GM21360 (cell line): ENCODE data around the gene FOXO3.
"Not testable (repeated sequence)": the region's sequence is repeated elsewhere in the genome, so short reads cannot be mapped to it uniquely, and the experiment has no call there.

Source experiments
- ATAC-seq: cut with Tn5 transposase; IDR thresholded peaks from one replicate; pipeline ENCODE4 v1.9.1; 2021; ENCODE audit warnings: mild to moderate bottlenecking, moderate library complexity; ENCODE audit not compliant: unreplicated experiment

FOXO3 gene

GRCh38 chr6:108555399-108556052 lies 5.2 kb upstream of the FOXO3 start:
- no peak for ATAC-seq

DNA sequence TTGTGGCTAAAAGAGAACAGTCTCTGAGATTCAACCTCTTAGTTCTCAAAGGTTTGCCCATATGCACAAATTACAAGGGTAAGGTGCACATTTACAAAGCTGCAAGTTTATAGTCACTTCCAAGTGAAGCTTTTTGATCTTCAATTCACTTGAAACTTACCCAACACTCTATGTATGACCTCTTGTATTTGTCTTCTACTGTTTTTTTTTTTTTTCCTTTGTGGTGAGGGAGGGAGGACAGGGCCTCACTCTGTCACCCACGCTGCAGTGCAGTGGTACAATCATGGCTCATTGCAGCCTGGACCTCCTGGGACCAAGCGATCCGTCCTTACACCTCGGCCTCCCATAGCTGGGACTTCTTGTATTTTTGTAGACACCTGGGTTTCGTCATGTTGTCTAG lies 4.5 kb upstream of the FOXO3 start:
- ATAC-seq = no peak

GRCh38 chr6:108556866-108557493 lies 3.7 kb upstream of the FOXO3 start:
- ATAC-seq = no peak

- ATAC-seq = no peak
Measured at GRCh38 chr6:108557494-108558371, 3.0 kb upstream of the FOXO3 start.

GRCh38 chr6:108558372-108559096 lies 2.2 kb upstream of the FOXO3 start:
- peak; percentile 59 for ATAC-seq

DNA sequence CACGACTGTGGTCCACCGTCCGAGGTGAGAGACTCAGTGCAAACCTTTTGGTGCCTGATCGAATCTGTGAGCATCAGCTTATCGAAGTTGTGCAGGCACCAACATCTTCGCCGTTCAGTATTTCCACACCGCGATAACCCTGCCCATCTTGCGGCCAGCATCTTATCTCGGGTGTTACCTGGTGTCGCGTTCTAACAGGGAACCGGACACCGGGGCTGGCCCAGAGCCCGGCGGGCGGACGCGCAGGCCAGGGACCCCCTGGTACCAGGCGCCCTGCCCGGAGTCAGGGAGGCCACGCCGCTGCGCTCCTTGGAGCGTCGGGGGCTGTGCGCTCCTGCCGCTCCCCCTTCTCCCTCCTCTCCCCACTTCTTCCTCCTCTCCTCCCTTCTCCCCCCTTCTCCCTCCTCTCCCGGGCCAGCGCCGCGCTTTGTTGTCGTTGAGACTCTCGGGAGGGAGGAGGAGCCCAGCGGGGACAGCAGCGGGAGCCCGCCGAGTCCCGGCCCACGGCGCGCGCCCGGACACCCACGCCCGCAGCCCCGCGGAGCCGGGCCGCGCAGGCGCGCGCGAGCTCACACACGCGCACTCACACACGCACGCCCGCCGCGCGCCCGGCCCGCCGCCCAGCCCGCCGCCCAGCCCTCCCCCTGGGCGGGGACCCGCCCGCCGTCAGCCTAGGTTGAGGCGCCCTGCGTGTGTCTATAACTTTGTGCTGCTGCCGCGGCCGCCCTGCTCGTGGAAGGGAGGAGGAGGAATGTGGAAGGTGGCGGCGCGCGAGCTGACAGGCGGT lies 1.4 kb upstream of the FOXO3 start:
- ATAC-seq = peak; percentile 31

DNA sequence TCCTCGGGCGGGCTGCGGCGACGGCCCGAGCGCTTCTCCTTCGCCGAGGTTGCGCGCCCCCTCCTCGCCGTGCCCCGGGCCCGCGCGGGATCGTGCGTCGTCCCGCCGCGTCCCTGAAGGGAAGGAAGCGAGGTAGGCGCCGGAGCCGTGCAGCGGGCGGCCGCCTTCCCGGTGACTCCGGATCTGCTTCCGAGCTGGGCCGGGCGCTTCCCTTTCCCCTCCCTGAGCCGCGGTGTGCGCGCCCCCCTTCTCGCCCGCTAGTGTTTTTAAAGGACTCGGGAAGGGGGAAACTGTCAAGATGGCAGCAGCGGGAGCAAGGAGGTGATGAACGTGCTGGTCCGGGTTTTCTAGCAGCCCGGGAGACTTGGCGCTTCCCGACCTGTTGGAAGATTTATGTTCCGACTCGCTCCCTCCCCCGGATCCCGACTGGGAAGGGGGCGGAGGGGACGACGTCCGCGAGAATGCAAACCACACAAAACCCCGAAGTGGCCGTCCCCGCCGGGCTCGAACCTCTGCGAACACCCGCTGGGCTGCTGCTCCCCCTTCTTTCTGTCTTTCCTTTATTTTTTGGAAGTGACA lies 744 bp upstream of the FOXO3 start:
- no peak for ATAC-seq

- not testable (repeated sequence) for ATAC-seq
Measured at GRCh38 chr6:108561309-108561647, 561 bp downstream of the FOXO3 start.

DNA sequence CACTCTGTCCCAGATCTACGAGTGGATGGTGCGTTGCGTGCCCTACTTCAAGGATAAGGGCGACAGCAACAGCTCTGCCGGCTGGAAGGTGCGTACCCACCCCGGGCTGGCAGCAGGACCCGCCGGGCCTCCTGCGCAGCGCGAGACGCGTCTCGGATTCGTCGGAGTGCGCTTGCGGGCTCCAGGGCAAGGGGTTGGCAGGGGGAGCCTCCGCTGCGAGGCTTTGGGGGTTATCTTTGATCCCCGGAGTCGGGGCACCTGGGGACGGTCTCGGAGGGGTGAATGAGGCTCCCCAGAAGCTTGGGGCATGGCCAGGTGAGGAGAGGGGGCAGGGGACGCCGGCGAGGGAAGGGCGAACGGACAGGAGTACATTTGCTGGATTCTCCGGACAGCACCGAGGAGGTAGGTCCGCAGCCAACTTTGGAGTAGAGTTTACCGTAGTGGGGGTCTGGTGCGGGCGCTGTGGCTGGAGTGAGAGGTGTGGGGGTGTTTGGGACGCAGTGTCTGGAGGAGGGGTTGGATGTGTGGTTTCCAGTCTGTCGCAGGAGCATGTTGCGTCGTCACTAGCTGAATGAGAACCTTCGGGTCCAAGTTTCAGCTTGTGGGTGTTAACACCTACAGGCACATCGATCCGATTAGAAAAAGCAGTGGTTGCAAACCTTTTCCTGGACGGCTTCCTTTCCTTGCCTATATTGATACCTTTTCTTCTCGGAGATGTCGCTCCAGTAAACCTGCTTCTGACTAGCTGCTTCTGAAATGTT lies 1.2 kb downstream of the FOXO3 start:
- ATAC-seq = no peak

DNA sequence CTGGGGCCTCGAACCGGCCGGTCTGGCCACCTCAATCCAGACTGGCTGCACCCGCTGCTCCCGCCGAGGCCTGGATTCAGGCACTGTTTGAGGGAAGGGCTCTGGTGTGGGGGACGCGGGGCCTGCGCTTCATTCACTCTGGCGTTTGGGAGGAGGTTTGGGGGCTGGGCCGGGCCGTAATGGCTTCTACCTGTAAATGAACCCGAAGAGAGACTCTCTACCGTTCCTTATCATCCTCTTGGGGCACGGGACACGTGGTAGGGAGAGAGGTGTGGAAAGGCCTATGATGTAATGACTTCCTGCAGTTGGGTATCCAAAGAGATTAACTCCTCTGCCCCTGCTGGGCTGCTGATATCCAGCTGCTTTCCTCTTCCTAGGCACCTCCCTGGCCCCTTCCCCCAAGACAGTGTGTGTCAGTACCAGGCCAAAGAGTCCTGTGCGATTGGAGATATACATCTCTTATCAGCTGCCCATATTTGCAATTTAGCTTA lies 1.8 kb downstream of the FOXO3 start:
- ATAC-seq = no peak

DNA sequence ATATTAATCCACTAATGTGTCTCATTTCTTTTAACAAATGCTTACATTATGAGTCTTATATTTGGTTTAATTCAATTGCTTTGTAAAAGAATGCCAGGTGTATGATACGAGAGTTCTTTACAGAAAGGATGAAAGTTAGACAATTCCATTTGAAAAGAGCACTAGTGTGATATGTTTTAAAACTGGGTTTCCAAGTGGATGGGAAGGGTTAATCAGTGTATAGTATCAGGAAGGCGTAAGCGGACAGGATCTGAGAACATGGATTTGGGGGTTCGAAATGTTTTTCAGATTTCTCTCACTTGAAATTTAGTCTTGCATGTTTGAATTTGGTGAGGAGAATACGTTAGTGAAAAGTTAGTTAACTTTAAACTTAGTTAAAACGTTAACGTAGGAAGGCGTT lies 2.6 kb downstream of the FOXO3 start:
- ATAC-seq = no peak

GRCh38 chr6:108564178-108564577 lies 3.5 kb downstream of the FOXO3 start:
- no peak for ATAC-seq

GRCh38 chr6:108565091-108565766 lies 4.5 kb downstream of the FOXO3 start:
- peak; percentile 70 for ATAC-seq

- ATAC-seq = no peak
Measured at GRCh38 chr6:108565893-108566292, 5.2 kb downstream of the FOXO3 start.

DNA sequence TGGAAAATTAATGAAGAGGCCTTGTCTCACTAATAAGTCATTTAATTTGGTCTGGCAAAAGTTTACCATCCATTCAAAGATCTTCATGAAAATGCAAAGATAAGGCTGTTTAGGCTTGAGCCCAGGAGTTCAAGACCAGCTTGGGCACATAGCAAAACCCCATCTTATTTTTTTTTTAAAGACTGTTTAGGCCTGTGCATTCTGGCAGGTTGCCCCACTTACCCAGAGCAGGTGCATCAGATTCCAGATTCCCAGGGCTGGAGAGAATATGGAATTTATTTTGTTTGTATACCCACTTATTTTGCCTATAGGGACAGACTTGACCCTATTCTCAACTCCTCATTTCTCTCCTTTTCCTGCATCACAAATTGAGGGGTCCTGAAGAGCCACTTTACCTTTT lies 5.7 kb downstream of the FOXO3 start:
- ATAC-seq = no peak

- no peak for ATAC-seq
Measured at GRCh38 chr6:108568101-108568500, 7.4 kb downstream of the FOXO3 start.

- no peak for ATAC-seq
Measured at GRCh38 chr6:108568551-108569305, 8.0 kb downstream of the FOXO3 start.

DNA sequence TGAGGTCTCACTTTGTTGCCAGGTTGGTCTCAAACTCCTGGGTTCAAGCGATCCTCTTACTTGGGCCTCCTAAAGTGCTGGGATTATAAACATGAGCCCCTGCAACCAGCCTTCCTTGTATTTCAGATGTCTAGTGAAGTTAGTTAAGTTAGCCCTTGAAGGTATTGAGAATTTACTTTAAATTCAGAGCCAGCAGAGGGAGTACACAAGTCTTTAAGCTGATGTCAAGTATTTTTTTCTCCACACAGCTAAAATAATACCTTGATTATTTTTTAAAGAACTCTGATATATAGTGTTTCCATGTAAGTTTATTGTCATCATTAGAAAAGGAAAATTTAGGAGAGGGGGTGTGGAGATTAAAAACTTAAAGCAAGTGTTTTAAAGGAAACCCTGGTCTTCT lies 9.8 kb downstream of the FOXO3 start:
- ATAC-seq = no peak
